Neural cell (in vitro differentiated cells): ENCODE results near the gene HEXD.

Experiments used
- EP300 ChIP-seq: fragments of 450-650 bp; conservative IDR thresholded peaks from 2 replicates; pipeline ENCODE4 v1.6.1; 2014; ENCODE audit warnings: antibody characterized with exemption, mild to moderate bottlenecking, moderate library complexity; ENCODE audit not compliant: poor library complexity, severe bottlenecking
- EZH2 ChIP-seq: fragments of 200-600, 300-800 bp; shearing (Covaris generic), sonication (generic); IDR thresholded peaks from 2 replicates; pipeline ENCODE4 v1.6.1; 2014; ENCODE audit warnings: antibody characterized with exemption, low read length, borderline replicate concordance, mild to moderate bottlenecking; ENCODE audit not compliant: insufficient read depth, poor library complexity, severe bottlenecking
- MXI1 ChIP-seq: fragments of 450-650 bp; conservative IDR thresholded peaks from 2 replicates; pipeline ENCODE4 v1.6.1; 2014; ENCODE audit warnings: antibody characterized with exemption, mild to moderate bottlenecking; ENCODE audit not compliant: poor library complexity, severe bottlenecking
- POLR2AphosphoS5 ChIP-seq: IDR thresholded peaks from 2 replicates; pipeline ENCODE4 v1.6.1; 2012
- RAD21 ChIP-seq: fragments of 450-650 bp; conservative IDR thresholded peaks from 2 replicates; pipeline ENCODE4 v1.6.1; 2014; ENCODE audit warnings: antibody characterized with exemption, mild to moderate bottlenecking, moderate library complexity
- SMC3 ChIP-seq: fragments of 450-650 bp; conservative IDR thresholded peaks from 2 replicates; pipeline ENCODE4 v1.6.1; 2014; ENCODE audit warnings: antibody characterized with exemption, mild to moderate bottlenecking, moderate library complexity; ENCODE audit not compliant: poor library complexity
- TAF1 ChIP-seq: IDR thresholded peaks from 2 replicates; pipeline ENCODE4 v1.6.1; 2012; ENCODE audit warnings: low read depth
- TF ChIP-seq, protein P1 (sequence below): fragments of 450-650 bp; IDR thresholded peaks from 2 replicates; pipeline ENCODE4 v1.5.1; 2014; ENCODE audit warnings: antibody characterized with exemption, mild to moderate bottlenecking, moderate library complexity; ENCODE audit not compliant: poor library complexity, severe bottlenecking

DNA sequence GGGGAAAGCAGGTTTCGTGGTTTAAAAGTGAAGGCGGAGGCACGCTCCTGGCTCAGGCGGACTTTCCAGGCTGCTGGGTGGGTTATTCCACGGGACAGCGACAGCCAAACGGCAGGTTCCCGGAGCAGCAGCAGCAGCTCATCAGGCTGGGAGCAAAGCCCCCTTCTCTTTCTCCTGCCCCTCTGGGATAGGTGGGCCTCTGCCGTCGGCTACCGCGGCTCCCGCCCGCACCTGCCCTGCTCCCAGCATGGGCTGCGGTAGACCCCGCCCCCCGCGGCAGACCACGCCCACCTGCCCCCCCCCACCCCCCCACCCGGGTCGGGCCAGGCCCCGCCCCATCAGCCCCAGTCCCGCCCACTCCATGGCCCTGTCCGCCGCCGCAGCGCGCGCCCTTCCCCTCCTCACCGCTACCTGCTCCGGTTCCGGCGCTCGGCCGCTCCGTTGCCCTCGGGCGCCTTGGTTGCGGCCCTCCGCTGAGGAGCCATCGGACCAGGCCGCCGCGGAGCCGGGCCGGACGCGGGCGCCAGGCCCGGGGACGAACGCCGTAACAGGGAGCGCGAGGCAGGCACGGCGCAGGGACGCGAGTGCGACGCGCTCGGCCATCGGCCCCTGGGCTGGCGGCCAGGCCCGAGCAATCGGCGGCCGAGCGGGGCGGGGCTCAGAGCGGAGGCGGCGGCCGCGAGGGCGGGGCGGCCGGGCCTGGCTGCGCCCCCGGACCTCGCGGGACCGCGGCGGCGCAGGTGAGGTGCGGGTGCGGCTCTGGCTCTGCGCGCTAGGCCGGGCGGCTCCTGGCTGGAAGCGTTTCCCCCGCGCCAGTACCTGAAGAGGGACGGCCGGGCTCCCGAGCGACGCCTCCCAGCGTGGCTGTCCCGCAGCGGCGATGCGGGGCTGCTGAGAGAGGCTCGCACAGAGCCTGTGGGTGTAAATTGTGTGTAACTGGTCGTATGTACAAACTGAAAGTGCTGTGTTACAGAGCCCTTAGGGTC lies at the start of gene HEXD, which contains the start of gene OGFOD3:
- TF ChIP-seq RAD21 (peak; percentile 46), SMC3 (peak; percentile 59), EP300 (peak; percentile 79), MXI1 (peak; percentile 94), EZH2 (no peak), POLR2AphosphoS5 (peak; percentile 79), TAF1 (no peak)
- TF ChIP-seq, protein P1, sequence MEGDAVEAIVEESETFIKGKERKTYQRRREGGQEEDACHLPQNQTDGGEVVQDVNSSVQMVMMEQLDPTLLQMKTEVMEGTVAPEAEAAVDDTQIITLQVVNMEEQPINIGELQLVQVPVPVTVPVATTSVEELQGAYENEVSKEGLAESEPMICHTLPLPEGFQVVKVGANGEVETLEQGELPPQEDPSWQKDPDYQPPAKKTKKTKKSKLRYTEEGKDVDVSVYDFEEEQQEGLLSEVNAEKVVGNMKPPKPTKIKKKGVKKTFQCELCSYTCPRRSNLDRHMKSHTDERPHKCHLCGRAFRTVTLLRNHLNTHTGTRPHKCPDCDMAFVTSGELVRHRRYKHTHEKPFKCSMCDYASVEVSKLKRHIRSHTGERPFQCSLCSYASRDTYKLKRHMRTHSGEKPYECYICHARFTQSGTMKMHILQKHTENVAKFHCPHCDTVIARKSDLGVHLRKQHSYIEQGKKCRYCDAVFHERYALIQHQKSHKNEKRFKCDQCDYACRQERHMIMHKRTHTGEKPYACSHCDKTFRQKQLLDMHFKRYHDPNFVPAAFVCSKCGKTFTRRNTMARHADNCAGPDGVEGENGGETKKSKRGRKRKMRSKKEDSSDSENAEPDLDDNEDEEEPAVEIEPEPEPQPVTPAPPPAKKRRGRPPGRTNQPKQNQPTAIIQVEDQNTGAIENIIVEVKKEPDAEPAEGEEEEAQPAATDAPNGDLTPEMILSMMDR = peak; percentile 40
